ENCODE results near the gene SV2A.

DNA sequence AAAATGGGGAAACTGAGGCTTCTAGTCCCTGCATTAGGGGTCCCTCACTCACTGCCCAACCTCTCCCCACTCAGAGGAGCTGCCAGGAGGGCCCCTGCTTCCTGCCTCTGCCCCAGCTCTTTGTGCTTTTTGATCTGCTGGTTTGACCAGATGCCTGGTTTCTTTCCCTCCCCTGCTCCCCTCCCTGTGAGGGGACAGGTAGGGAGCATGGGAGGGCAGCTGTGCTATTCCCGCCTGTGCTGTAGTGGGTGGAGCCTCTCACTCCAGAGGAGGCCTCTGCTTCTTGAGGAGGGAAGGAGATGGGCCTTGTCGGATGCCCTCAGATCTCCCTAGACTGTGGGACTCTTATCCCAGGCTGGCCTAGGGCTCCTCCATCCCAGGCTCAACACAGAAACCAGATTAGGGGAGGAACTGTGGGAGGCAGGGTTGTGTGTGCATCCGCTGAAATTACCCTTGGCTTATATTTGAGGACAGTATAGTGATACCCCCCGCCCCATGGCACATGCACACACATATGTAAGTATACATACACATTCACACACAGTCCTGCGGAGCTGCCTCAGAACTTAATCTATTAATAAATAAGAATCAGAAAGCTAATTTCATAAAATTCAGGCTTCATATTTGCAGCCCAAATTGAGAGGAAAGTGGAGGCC, 13.7 kb downstream of the SV2A start:
- TF ChIP-seq POLR2AphosphoS5 (IDR thresholded peaks at IDR 0.05; ENCODE audit: low read depth) = no peak
- TF ChIP-seq, protein P1, sequence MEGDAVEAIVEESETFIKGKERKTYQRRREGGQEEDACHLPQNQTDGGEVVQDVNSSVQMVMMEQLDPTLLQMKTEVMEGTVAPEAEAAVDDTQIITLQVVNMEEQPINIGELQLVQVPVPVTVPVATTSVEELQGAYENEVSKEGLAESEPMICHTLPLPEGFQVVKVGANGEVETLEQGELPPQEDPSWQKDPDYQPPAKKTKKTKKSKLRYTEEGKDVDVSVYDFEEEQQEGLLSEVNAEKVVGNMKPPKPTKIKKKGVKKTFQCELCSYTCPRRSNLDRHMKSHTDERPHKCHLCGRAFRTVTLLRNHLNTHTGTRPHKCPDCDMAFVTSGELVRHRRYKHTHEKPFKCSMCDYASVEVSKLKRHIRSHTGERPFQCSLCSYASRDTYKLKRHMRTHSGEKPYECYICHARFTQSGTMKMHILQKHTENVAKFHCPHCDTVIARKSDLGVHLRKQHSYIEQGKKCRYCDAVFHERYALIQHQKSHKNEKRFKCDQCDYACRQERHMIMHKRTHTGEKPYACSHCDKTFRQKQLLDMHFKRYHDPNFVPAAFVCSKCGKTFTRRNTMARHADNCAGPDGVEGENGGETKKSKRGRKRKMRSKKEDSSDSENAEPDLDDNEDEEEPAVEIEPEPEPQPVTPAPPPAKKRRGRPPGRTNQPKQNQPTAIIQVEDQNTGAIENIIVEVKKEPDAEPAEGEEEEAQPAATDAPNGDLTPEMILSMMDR (IDR thresholded peaks at IDR 0.05; ENCODE audit: insufficient read depth, low read length) = no peak
- TF ChIP-seq, protein P2, sequence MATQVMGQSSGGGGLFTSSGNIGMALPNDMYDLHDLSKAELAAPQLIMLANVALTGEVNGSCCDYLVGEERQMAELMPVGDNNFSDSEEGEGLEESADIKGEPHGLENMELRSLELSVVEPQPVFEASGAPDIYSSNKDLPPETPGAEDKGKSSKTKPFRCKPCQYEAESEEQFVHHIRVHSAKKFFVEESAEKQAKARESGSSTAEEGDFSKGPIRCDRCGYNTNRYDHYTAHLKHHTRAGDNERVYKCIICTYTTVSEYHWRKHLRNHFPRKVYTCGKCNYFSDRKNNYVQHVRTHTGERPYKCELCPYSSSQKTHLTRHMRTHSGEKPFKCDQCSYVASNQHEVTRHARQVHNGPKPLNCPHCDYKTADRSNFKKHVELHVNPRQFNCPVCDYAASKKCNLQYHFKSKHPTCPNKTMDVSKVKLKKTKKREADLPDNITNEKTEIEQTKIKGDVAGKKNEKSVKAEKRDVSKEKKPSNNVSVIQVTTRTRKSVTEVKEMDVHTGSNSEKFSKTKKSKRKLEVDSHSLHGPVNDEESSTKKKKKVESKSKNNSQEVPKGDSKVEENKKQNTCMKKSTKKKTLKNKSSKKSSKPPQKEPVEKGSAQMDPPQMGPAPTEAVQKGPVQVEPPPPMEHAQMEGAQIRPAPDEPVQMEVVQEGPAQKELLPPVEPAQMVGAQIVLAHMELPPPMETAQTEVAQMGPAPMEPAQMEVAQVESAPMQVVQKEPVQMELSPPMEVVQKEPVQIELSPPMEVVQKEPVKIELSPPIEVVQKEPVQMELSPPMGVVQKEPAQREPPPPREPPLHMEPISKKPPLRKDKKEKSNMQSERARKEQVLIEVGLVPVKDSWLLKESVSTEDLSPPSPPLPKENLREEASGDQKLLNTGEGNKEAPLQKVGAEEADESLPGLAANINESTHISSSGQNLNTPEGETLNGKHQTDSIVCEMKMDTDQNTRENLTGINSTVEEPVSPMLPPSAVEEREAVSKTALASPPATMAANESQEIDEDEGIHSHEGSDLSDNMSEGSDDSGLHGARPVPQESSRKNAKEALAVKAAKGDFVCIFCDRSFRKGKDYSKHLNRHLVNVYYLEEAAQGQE (IDR thresholded peaks at IDR 0.05; ENCODE audit: insufficient replicate concordance, low read depth) = no peak
- TF ChIP-seq GABPA (IDR thresholded peaks at IDR 0.05; ENCODE audit: low read depth) = no peak

All from HL-60 (cell line).